ENCODE results near the gene SCPEP1.
A peak's percentile ranks its signal among the peaks of the same experiment; 100 is the strongest.
"Not testable (repeated sequence)": the region's sequence is repeated elsewhere in the genome, so short reads cannot be mapped to it uniquely, and the experiment has no call there.

SCPEP1 gene

DNA sequence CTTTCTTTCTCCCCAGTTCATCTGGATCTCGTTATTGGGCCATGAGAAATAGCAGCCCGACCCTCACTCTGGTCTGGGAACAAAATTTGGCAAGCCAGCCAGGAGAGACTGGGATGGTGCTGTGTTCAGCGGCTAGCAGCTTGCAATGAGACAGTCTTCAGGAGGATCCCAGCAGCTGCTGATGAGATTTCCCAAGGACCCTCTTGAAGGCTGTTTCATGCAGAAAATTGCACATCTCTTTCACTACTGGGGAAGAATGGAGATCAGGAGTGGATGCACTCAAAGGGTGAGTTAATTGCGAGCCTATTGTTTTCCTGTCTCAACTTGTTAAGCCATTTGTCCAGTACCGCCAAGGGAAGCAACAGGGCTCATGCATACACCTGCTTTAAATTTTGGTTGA, 11.6 kb upstream of the SCPEP1 start:
- no peak for DNase-seq

DNA sequence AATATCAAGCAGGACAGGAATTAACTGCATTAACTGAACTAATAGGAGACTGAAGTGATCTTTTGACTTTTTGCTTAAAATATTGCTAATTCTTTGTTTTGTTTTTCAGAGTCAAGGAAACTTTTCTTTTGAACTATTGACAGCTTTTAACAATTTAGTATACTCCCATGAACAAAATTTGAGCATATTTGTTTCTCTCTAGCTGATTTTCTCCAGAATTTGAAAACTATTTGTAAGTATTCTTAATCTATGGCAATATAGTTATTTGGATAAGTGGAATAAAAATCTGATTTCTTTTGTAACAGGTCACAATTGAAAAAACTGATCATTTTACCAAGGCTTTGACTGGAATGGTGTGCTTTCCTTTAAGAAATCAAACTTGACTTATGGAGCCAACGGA, 7.0 kb upstream of the SCPEP1 start:
- no peak for DNase-seq

DNA sequence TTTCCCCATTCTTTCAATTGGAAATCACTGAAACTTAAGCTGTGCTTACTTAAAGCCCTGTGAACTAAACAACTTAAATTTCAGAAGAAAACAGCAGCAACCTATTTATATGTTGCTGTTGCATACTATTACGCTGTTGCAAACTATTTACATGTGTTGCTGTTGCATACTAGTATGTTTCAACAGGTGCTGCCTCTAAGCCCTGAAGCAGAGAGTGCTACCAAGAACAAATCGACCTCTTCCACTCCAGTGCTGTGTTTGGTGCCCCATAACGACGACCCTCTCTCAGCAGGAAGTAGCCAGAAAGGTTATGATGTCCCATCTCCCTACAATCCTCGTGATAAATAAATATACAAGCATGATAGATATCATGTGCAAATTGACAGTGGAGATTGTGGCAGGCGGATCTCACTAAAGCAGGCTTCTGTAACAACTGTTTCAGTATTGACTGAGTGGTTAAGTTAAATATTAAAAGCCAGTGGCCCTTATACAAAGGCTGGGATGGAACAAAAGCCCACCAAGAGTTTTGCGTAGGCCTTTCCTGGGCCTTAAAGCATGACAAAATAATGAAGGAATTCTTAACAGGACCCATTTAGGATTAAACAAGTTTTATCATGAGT, 5.7 kb upstream of the SCPEP1 start:
- no peak for DNase-seq

DNA sequence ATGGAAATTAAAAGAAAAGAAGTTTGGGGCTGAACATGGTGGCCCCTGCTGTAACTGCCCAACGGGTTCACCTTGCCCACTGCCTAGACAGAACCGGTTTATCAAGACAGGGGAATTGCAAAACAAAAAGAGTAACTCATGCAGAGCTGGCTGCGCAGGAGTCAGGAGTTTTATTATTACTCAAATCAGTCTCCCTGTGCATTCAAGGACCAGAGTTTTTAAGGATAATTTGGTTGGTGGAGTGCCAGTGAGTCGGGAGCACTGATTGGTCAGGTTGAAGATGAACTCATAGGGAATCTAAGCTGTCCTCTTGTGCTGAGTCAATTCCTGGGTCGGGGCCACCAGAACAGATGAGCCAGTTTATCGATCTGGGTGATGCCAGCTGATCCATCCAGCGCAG, 4.4 kb upstream of the SCPEP1 start:
- no peak for DNase-seq

DNA sequence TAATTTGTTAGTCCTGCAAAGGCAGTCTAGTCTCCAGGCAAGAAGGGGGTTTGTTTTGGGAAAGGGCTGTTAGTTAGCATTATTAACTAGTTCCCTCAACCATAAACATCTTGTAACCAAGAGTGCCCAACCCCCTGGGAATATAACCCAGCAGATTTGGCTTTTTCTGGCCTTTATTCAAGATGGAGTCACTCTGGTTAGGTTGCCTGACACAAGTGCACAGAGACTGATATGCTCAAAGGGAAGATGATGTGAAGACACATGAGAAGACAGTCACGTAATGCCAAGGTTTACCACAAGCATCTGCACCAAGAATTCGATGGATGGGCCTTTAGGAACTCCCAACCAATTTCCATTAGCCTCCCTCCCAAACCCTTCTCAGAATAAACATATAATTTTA, 3.9 kb upstream of the SCPEP1 start:
- no peak for DNase-seq

DNA sequence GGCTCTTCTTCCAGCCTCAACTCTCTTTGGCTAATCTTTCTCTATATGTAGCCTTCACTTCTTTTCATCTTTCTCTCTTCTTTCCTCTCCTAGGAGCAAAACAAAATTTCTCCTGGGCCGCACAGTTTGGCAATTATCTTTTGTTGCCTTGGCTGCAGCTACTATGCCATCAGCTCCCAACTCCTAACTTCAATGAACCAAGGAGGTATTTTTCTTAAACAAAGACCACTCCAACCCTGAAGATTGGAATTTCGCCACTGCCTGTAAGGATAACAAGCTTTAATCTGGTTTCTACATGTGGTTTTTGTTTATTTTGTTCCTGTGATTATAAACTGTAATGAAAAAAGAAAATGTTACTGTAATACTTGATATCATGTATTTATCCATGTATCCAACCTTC, 2.3 kb upstream of the SCPEP1 start:
- no peak for DNase-seq

DNA sequence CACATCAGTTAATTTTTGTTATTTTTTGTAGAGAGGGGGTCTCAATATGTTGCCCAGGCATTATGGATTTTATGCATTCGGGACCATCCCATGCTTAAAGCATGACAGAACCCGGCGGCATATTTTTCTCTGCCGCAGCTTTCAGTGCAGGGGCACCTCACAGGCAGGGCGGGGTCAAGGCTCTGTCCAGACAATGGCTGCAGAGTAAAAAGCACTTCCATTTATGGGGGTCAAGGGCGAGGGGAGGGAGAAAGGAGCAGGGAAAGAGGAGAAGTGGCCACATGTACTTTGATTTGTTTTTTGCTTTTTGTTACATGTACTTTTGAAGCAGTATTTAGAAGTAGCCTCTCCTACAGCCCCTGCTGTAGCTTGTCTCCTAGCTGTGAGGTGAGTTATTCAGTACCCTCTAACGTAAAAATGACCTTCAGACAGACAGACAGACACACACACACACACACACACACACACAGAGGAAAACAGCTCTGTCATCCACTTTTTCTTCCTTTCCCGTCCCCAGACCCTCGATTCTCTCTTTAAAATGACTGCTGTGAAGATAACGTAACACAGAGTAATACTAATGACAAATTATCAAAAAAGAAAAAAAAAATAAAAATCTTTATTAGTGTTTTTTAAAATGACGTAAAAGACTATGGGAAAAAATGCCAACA, 856 bp upstream of the SCPEP1 start:
- DNase-seq = peak; percentile 41

DNA sequence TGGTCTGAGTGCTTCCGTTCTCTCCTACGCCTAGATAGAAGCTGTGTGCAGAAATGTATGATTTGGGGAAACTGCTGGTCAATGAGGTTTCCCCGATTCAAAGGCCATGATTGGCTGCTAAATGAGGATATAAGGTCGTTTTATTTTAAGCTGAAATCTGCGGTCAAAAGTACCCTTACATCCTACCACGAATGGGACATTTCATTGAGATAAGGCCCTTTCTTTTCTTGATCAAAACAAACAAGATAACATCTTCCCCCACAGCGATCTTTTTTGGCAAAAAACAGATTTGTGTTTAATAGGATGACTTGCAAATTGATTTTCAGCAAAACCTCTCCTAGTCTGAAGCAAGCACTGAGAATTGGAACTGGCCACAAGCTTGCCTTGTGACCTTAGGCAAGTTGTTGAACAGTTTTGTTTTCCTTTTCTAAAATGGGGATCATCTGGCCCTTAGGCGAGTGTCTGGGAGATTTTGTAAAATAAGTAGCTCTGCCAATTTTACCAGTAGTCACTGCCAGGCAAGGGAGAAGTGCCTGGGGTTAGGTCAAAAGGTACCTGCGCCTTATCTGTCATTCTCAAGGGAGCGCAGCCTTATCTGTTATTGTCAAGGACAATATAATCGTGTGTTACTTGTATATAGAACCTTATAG, 635 bp downstream of the SCPEP1 start:
- DNase-seq = peak; percentile 82

DNA sequence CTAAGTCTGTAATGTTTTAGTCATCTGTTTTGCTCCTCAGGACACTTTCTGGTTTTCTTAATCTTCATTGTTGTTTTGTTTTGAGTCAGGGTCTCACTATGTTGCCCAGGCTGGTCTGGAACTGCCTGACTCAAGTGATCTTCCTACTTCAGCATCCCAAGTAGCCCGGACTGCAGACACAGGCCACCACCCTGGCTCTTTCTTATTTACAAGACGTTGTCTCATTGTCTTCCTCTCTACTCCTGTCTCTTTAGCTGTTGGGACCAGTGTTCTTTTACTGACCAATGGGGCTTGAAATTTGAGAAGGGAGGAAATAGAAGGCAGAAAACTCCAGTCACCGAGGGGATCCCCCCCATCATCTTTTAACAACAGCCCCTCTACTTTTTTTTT, 1.2 kb downstream of the SCPEP1 start:
- no peak for DNase-seq

DNA sequence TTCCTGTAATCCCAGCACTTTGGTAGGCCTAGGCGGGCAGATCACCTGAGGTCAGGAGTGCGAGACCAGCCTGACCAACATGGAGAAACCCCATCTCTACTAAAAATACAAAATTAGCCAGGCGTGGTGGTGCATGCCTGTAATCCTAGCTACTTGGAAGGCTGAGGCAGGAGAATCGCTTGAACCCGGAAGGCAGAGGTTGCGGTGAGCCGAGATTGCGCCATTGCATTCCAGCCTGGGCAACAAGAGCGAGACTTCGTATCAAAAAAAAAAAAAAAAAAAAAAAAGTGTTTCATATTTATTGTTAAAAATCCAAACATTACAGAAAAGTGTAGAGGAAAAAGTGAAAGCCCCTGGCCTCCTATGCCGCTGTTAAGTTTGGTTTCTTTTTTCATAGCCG, 2.6 kb downstream of the SCPEP1 start:
- not testable (repeated sequence) for DNase-seq

DNA sequence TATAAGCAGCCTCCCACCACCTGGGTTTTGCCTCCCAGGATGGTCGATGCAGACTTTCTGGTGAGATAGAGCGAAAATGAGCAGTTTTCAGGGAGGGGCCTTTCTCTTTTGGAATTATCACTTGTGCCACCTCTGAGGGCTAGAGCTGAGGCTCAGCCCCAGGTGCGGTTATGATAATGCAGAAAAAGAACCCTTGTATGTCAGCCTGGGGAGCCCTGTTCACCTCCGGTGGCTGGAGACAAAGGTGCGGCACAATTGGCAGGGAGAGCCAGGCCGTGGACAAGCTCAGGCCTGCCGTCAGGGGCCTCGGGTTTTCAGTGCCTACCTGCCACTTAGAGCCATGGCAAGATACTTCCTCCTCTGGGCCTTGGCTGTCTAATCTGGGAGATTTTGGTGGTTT, 4.4 kb downstream of the SCPEP1 start:
- peak; percentile 90 for DNase-seq

DNA sequence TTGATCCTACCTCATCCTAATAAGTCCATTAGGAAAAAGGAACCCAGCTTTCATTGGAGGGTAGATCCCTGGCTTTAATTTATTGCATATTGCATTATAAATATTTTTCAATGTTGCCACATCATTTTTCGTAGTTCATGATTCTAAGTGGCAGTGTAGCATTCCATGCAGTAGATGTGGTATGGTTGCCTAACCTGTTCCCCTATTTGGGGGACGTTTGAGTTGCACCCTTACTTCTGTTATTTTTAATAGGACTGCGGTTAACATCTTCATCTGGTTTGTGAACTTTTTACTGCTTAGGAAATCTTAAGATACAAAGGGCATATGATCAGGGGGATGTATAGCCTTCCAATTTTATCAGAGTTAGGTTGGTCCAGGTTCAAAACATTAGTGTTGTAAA, 5.4 kb downstream of the SCPEP1 start:
- DNase-seq = no peak

DNA sequence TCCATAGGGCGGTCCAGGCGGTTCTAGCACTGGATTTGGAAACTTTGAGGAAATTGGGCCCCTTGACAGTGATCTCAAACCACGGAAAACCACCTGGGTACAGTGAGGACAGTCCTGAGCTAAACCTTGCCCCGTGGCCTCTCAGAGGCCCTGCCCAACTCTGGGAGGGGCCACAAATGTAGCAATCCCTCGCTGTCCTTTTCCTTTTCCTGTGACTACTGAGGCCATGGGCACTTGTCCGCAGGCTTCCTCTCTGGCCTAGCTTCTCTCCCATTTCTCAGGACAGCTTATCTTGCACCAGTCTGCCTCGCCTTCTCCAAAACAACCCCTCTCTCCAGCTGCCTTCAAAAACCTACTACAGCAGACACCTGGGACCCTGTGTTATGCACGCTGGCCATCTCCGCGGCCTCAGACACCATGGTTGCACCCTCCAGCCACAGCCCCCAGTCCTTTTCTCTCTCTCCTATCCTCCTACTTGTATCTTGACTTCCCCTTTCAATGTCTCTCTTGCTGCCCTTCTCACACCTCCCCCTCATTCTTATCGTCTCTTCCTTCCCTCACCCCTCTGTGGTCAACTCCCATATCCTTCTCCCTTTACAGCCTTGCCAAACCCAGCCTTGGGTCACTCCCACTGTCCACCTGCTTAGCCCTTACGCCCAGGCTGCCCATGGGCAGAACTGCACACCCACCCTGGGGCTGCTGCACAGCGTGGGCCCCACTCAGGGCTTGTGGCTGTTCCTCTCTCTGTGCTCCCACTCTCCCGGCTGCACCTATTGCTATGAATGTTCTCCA, 7.6 kb downstream of the SCPEP1 start:
- peak; percentile 81 for DNase-seq

DNA sequence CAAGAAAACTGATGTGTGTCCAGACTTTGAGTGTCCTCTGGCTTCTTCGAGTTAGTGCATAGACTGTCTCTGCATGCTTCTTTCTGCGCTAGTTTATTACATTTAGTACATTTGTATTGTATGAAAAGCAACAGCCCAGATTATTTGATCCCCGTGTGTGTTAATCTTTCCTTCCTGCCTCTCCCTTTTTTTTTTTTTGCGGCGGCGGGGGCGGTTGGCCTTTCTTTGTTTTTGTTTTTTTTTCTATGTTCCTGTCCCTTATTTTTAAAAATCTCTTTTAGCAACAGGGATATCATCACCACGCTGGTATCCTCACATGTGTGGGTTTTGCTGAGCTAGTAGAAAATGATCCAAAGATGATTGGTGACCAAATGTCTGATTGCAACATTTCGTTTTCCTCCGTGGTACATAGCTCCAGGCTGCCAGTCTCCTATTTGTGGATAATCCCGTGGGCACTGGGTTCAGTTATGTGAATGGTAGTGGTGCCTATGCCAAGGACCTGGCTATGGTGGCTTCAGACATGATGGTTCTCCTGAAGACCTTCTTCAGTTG, 9.4 kb downstream of the SCPEP1 start:
- DNase-seq = no peak

DNA sequence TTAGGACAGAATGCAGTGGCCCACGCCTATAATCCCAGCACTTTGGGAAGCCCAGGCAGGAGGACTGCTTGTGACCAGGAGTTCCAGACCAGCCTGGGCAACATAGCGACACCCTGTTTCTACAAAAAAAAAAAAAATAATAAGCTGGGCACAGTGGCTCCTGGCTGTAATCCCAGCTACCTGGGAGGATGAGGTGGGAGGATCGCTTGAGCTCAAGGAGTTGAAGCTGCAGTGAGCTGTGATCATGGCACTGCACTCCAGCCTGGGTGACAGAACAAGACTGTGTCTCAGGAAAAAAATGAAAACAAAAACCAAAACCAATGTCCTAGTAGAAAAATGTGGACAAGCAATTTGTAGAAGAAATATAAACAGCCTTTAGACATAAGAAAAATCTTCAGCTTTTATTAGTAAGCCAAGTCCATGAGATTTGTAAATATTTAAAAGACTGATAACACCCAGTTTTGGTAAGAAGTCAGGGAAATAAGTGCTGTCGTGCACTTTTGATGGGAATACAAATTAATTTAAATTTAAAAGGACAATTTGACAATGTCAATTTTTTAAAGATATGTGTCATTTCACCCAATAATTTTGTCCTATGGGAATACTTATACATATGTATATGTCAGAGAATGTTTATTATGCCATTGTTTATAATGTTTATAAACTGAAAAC, 11.1 kb downstream of the SCPEP1 start:
- no peak for DNase-seq

DNA sequence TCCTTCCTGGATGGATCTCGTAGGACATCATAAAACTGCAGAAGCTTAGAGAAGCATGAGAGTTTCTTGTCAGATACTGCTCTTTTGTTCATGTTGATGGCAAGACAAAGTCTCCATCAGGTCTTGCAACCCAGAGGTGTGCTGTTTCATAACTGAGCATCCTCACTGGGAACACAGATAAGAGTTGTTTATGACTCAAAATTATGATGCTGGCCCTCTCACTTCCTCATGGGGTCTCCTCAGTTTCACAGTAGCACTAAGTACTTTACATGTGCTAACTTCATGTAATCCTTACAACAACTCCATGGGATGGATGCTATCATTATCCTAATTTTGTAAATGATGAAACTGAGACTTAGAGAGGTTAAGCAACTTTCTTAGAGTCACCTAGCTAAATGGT, 14.4 kb downstream of the SCPEP1 start:
- no peak for DNase-seq

DNA sequence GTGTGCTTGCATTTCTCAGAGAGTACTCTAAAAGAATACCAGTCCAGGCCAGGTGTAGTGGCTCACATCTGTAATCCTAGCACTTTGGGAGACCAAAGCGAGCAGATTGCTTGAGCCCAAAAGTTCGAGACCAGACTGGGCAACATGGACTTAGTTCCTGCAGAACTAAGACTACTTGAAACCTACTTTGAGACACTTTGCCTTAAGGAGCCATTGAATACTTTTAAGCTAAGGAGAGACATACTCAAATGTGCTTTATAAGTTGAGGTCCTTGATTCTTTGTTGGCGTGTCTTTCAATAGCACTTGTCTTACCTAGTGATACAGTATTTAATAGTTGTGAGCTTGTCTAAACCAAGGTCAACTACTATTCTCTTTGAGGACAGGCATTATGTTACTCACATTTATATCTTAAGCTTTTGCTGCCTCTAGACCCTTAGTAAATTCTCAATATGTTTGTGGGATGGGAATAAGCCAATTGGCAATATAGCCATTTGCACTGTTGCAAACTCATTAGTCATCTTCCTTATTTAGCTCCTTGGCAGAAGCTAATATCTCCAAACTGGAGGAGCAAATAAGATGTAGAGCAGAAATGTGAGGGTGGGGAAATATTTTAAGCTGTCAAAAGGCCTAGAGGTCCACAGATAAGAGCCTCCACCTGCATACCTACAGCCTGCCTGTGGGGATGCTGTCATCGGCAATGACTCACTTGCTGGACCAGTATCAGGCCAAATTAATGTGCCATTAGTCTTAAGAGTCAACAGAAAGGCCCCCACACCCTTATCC, 16.3 kb downstream of the SCPEP1 start:
- no peak for DNase-seq

DNA sequence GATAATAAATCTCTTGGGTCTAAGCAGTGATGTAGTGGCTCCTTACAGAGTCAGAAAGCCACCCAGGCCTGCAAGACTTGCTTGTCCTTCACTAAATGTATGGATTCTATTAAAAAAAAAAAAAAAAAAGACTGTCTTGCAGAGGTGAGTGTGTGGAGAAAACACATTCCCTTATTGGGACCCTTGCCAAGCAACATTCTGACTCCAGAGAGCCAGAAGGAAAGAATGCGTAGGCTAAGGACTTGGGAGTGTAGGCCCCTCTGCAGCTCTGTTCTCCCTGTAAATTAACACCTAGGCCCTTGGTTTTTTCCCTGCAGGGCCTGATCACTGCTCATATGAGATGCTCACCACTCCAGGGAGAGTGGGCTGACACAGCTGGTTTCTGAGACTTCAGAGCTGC, 17.8 kb downstream of the SCPEP1 start:
- DNase-seq = no peak

DNA sequence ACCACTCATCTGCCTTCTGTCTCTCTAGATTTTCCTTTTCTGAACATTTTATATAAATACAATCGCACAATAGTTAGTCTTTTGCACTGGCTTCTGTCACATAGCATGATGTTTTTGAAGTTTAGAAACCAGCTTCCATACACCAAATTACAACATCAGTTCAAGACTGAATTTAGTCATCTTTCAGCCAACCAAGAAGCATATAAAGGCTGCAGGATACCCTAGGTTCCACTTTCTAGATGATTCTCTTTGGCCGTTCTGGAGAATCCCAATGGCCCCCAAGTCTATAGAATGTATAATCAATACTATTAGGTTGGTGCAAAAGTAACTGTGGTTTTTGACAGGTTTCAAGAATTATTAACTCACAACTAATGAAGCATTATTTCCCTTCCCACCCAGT, 19.4 kb downstream of the SCPEP1 start:
- no peak for DNase-seq

DNA sequence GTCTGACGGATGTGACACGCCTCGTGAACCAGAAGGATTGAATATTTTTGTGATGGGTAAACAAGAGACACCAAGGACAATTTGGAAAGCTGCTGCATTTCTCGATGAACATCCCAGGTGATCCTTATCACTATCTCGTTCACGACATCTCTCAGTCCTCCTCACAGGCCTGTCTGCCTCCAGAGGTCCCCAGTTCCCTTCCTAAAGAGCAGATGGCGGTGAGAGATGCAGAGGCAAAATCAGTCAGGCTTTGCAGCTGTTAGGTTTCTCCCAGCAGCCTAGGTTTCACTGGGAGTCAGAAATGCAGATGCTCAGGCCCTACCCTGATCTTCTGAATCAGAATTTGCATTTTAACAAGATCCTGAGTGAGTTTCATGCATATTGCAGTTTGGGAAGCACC, 23.6 kb downstream of the SCPEP1 start:
- no peak for DNase-seq

DNA sequence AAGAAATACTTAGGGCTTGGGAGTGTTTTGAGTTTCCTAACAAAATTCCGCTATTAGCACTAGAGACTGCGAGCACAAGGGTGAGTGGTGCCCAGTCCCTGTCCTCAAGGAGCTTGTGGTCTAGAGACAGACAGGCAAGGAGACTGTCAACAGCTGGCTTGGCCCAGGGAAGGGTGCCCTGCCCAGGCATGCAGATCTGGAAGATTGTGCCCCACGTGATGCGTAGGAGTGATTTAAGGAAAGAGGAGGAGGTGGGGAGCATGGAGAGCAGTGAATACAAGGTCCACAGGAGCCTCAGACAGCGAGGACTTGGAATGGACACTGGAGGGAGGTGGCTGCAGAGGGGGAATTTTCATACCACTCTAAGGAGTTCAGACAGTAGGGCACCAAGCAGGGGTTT, 25.0 kb downstream of the SCPEP1 start:
- DNase-seq = no peak

DNA sequence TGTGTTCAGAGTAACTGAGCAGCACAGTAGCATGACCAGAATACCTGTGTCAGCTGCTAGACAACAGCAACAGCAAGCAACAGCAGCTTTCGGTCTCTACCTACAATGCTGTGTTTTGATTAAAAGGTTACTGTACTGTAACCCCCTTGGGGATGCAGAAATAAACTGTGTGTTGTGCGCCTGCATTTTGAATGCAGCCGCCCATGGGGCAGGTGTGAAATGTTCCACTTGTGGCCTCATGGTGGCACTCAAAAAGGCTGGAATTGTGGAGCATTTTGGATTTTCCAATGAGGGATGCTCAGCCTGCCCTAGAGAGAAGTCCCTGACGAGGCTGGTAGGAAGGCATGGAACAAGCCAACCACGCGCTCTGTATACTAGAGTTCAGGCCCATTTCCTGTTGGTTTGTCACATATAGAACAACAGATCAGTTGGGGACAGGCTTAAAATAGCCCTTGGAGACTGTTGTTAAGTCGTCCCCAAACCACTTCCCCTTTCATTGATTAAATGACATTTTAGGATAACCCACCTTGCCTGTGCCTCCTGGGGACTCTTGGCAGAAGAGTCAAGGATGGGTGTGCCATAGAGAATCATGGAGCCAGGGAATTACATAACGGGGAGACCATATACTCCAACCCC, 27.1 kb downstream of the SCPEP1 start:
- peak; percentile 72 for DNase-seq
